HL-60 (cell line): Measurements from ENCODE around the gene FZD4.

Experiments
- DNase-seq, 2 experiments: peaks; one replicate each; pipeline ENCODE4 v3.0.0-alpha.2; 2010 to 2020; ENCODE audit warnings: low read depth in 1 of 2, low spot score in 1 of 2
- H3K27ac ChIP-seq: fragments of 250-450 bp; sonication (Bioruptor Pico); replicated peaks from 2 replicates; pipeline ENCODE4 v1.5.1; 2020; ENCODE audit warnings: mild to moderate bottlenecking, moderate library complexity
- H3K27me3 ChIP-seq: fragments of 250-450 bp; sonication (Bioruptor Pico); 2 replicates; pipeline ENCODE4 v1.5.1; 2021; ENCODE audit warnings: mild to moderate bottlenecking, moderate library complexity; ENCODE audit not compliant: insufficient read depth, poor library complexity, severe bottlenecking
- H3K4me3 ChIP-seq: replicated peaks from 2 replicates; pipeline ENCODE4 v1.5.1; 2011; ENCODE audit warnings: mild to moderate bottlenecking, control low read depth, low read length; ENCODE audit not compliant: insufficient read depth
- GABPA ChIP-seq: IDR thresholded peaks from 2 replicates; pipeline ENCODE4 v1.6.1; 2012; ENCODE audit warnings: low read depth
- POLR2AphosphoS5 ChIP-seq: IDR thresholded peaks from 2 replicates; pipeline ENCODE4 v1.6.1; 2012; ENCODE audit warnings: low read depth
- SPI1 ChIP-seq: IDR thresholded peaks from 2 replicates; pipeline ENCODE4 v1.6.1; 2012; ENCODE audit warnings: low read depth, mild to moderate bottlenecking, borderline replicate concordance
- TF ChIP-seq, protein P1 (sequence below): IDR thresholded peaks from 2 replicates; pipeline ENCODE4 v1.6.1; 2012; ENCODE audit warnings: low read depth; ENCODE audit not compliant: insufficient replicate concordance
- TF ChIP-seq, protein P2 (sequence below): IDR thresholded peaks from one replicate; pipeline ENCODE4 v1.5.1; 2011; ENCODE audit warnings: low read length, control low read depth, inconsistent platforms; ENCODE audit not compliant: insufficient read depth

Gene FZD4

GRCh38 chr11:86934926-86935579, 20.1 kb downstream of the FZD4 start:
- no peak overlapping the region for H3K27ac ChIP-seq
- no peaks in the 10 kb centered on the region for H3K27me3 ChIP-seq
- no peak overlapping the region for H3K4me3 ChIP-seq
- no peak for DNase-seq
- TF ChIP-seq GABPA (no peak), POLR2AphosphoS5 (no peak), SPI1 (no peak)
- TF ChIP-seq, protein P1, sequence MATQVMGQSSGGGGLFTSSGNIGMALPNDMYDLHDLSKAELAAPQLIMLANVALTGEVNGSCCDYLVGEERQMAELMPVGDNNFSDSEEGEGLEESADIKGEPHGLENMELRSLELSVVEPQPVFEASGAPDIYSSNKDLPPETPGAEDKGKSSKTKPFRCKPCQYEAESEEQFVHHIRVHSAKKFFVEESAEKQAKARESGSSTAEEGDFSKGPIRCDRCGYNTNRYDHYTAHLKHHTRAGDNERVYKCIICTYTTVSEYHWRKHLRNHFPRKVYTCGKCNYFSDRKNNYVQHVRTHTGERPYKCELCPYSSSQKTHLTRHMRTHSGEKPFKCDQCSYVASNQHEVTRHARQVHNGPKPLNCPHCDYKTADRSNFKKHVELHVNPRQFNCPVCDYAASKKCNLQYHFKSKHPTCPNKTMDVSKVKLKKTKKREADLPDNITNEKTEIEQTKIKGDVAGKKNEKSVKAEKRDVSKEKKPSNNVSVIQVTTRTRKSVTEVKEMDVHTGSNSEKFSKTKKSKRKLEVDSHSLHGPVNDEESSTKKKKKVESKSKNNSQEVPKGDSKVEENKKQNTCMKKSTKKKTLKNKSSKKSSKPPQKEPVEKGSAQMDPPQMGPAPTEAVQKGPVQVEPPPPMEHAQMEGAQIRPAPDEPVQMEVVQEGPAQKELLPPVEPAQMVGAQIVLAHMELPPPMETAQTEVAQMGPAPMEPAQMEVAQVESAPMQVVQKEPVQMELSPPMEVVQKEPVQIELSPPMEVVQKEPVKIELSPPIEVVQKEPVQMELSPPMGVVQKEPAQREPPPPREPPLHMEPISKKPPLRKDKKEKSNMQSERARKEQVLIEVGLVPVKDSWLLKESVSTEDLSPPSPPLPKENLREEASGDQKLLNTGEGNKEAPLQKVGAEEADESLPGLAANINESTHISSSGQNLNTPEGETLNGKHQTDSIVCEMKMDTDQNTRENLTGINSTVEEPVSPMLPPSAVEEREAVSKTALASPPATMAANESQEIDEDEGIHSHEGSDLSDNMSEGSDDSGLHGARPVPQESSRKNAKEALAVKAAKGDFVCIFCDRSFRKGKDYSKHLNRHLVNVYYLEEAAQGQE: no peak
- TF ChIP-seq, protein P2, sequence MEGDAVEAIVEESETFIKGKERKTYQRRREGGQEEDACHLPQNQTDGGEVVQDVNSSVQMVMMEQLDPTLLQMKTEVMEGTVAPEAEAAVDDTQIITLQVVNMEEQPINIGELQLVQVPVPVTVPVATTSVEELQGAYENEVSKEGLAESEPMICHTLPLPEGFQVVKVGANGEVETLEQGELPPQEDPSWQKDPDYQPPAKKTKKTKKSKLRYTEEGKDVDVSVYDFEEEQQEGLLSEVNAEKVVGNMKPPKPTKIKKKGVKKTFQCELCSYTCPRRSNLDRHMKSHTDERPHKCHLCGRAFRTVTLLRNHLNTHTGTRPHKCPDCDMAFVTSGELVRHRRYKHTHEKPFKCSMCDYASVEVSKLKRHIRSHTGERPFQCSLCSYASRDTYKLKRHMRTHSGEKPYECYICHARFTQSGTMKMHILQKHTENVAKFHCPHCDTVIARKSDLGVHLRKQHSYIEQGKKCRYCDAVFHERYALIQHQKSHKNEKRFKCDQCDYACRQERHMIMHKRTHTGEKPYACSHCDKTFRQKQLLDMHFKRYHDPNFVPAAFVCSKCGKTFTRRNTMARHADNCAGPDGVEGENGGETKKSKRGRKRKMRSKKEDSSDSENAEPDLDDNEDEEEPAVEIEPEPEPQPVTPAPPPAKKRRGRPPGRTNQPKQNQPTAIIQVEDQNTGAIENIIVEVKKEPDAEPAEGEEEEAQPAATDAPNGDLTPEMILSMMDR: no peak

DNA sequence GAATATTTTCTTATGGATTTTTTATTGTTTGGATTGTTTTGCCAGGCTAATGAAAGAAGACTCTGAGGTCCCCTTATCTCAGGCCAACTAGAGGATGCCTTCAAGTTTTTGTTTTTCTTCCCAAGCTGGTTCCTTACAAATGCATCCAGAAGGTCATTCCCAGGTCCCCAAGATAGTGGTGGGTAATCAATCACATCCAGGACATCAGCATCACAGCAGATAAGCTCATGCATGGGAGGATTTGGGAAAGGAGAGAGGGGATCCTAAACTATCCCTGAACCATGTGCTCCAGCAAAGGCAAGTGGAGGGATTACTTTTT, 20.7 kb downstream of the FZD4 start:
- TF ChIP-seq GABPA: no peak
- TF ChIP-seq, protein P2: no peak
- no peak for TF ChIP-seq SPI1
- TF ChIP-seq POLR2AphosphoS5: no peak
- TF ChIP-seq, protein P1: no peak
- Histone ChIP-seq H3K27me3 (no peaks in the 10 kb centered on the region), H3K27ac (no peak overlapping the region), H3K4me3 (no peak overlapping the region)
- no peak for DNase-seq

- DNase-seq: no peak
- Histone ChIP-seq H3K27ac (no peak overlapping the region), H3K27me3 (no peaks in the 10 kb centered on the region), H3K4me3 (no peak overlapping the region)
- TF ChIP-seq, protein P1: no peak
- TF ChIP-seq SPI1 (no peak), POLR2AphosphoS5 (no peak), GABPA (no peak)
- TF ChIP-seq, protein P2: no peak
Observed at GRCh38 chr11:86933891-86934581, 21.2 kb downstream of the FZD4 start.
